Measurements from ENCODE around the gene NFKBIL1. TPM values are rescaled to one million over a fixed set of nuclear protein-coding genes. Genes with fewer than 3 reads are reported as not detected.
A peak's percentile ranks its signal among the peaks of the same experiment; 100 is the strongest.
"Not testable (repeated sequence)": the region's sequence is repeated elsewhere in the genome, so short reads cannot be mapped to it uniquely, and the experiment has no call there.

Gene NFKBIL1
- total RNA-seq, 1 donor: 9.8 TPM

GRCh38 chr6:31545291-31545690, 2.1 kb upstream of the NFKBIL1 start:
- H3K27me3 ChIP-seq (ENCODE audit: insufficient read depth, low read length): no peaks in the 10 kb centered on the region
- H3K4me1 ChIP-seq (ENCODE audit: insufficient read depth, low read length): peaks cover 45% of the 10 kb centered on the region
- H3K4me3 ChIP-seq (ENCODE audit: low read length): no peak overlapping the region
- H3K9me3 ChIP-seq (ENCODE audit: low read depth, low read length): no peaks in the 10 kb centered on the region

- Histone ChIP-seq H3K27me3 (ENCODE audit: insufficient read depth, low read length) (no peaks in the 10 kb centered on the region), H3K4me1 (ENCODE audit: insufficient read depth, low read length) (peaks cover 48% of the 10 kb centered on the region), H3K4me3 (ENCODE audit: low read length) (peak within 1 kb of the TSS; percentile 36), H3K9me3 (ENCODE audit: low read depth, low read length) (no peaks in the 10 kb centered on the region)
Observed at GRCh38 chr6:31546339-31546957, 960 bp upstream of the NFKBIL1 start, which contains the start of gene ATP6V1G2. ATP6V1G2 (minus strand) TSS chr6:31546608; CDS start chr6:31546559, 49 bp downstream.

- peaks cover 54% of the 10 kb centered on the region for H3K4me1 ChIP-seq (ENCODE audit: insufficient read depth, low read length)
- H3K4me3 ChIP-seq (ENCODE audit: low read length): peak overlapping the region; percentile 36
- no peaks in the 10 kb centered on the region for H3K27me3 ChIP-seq (ENCODE audit: insufficient read depth, low read length)
- H3K9me3 ChIP-seq (ENCODE audit: low read depth, low read length): no peaks in the 10 kb centered on the region
Observed at GRCh38 chr6:31547727-31548543, 527 bp downstream of the NFKBIL1 start.

GRCh38 chr6:31548544-31548873, 1.1 kb downstream of the NFKBIL1 start:
- no peak overlapping the region for H3K4me3 ChIP-seq (ENCODE audit: low read length)
- no peaks in the 10 kb centered on the region for H3K27me3 ChIP-seq (ENCODE audit: insufficient read depth, low read length)
- H3K4me1 ChIP-seq (ENCODE audit: insufficient read depth, low read length): peaks cover 56% of the 10 kb centered on the region
- no peaks in the 10 kb centered on the region for H3K9me3 ChIP-seq (ENCODE audit: low read depth, low read length)

- not testable (repeated sequence) for H3K27me3 ChIP-seq (ENCODE audit: insufficient read depth, low read length); H3K4me3 ChIP-seq (ENCODE audit: low read length); H3K9me3 ChIP-seq (ENCODE audit: low read depth, low read length)
- H3K4me1 ChIP-seq (ENCODE audit: insufficient read depth, low read length): peaks cover 65% of the 10 kb centered on the region
Observed at GRCh38 chr6:31551371-31551770, 4.0 kb downstream of the NFKBIL1 start.

- no peaks in the 10 kb centered on the region for H3K9me3 ChIP-seq (ENCODE audit: low read depth, low read length)
- peaks cover 80% of the 10 kb centered on the region for H3K4me1 ChIP-seq (ENCODE audit: insufficient read depth, low read length)
- no peaks in the 10 kb centered on the region for H3K27me3 ChIP-seq (ENCODE audit: insufficient read depth, low read length)
- H3K4me3 ChIP-seq (ENCODE audit: low read length): no peak overlapping the region
Observed at GRCh38 chr6:31556307-31556706, 8.9 kb downstream of the NFKBIL1 start.

GRCh38 chr6:31557443-31558317, 10.3 kb downstream of the NFKBIL1 start:
- no peak overlapping the region for H3K4me3 ChIP-seq (ENCODE audit: low read length)
- H3K9me3 ChIP-seq (ENCODE audit: low read depth, low read length): no peaks in the 10 kb centered on the region
- no peaks in the 10 kb centered on the region for H3K27me3 ChIP-seq (ENCODE audit: insufficient read depth, low read length)
- peaks cover 81% of the 10 kb centered on the region for H3K4me1 ChIP-seq (ENCODE audit: insufficient read depth, low read length)

GRCh38 chr6:31558318-31558625, 10.9 kb downstream of the NFKBIL1 start:
- Histone ChIP-seq H3K4me3 (ENCODE audit: low read length) (no peak overlapping the region), H3K27me3 (ENCODE audit: insufficient read depth, low read length) (no peaks in the 10 kb centered on the region), H3K4me1 (ENCODE audit: insufficient read depth, low read length) (peaks cover 81% of the 10 kb centered on the region), H3K9me3 (ENCODE audit: low read depth, low read length) (no peaks in the 10 kb centered on the region)

- Histone ChIP-seq H3K4me1 (ENCODE audit: insufficient read depth, low read length) (peaks cover 83% of the 10 kb centered on the region), H3K9me3 (ENCODE audit: low read depth, low read length) (no peaks in the 10 kb centered on the region), H3K4me3 (ENCODE audit: low read length) (no peak overlapping the region), H3K27me3 (ENCODE audit: insufficient read depth, low read length) (no peaks in the 10 kb centered on the region)
Observed at GRCh38 chr6:31558631-31559500, 11.5 kb downstream of the NFKBIL1 start.

GRCh38 chr6:31559606-31559957, 12.2 kb downstream of the NFKBIL1 start:
- Histone ChIP-seq H3K4me1 (ENCODE audit: insufficient read depth, low read length) (peaks cover 85% of the 10 kb centered on the region), H3K4me3 (ENCODE audit: low read length) (peak overlapping the region; percentile 3), H3K27me3 (ENCODE audit: insufficient read depth, low read length) (no peaks in the 10 kb centered on the region), H3K9me3 (ENCODE audit: low read depth, low read length) (no peaks in the 10 kb centered on the region)

- peaks cover 85% of the 10 kb centered on the region for H3K4me1 ChIP-seq (ENCODE audit: insufficient read depth, low read length)
- peak overlapping the region; percentile 3 for H3K4me3 ChIP-seq (ENCODE audit: low read length)
- H3K27me3 ChIP-seq (ENCODE audit: insufficient read depth, low read length): no peaks in the 10 kb centered on the region
- H3K9me3 ChIP-seq (ENCODE audit: low read depth, low read length): no peaks in the 10 kb centered on the region
Observed at GRCh38 chr6:31559958-31560696, 12.7 kb downstream of the NFKBIL1 start.

- H3K27me3 ChIP-seq (ENCODE audit: insufficient read depth, low read length): no peaks in the 10 kb centered on the region
- H3K4me1 ChIP-seq (ENCODE audit: insufficient read depth, low read length): peaks cover 85% of the 10 kb centered on the region
- no peaks in the 10 kb centered on the region for H3K9me3 ChIP-seq (ENCODE audit: low read depth, low read length)
- H3K4me3 ChIP-seq (ENCODE audit: low read length): no peak overlapping the region
Observed at GRCh38 chr6:31560697-31561058, 13.3 kb downstream of the NFKBIL1 start.

GRCh38 chr6:31567531-31568370, 20.3 kb downstream of the NFKBIL1 start:
- H3K4me3 ChIP-seq (ENCODE audit: low read length): no peak overlapping the region
- no peaks in the 10 kb centered on the region for H3K9me3 ChIP-seq (ENCODE audit: low read depth, low read length)
- peaks cover 72% of the 10 kb centered on the region for H3K4me1 ChIP-seq (ENCODE audit: insufficient read depth, low read length)
- no peaks in the 10 kb centered on the region for H3K27me3 ChIP-seq (ENCODE audit: insufficient read depth, low read length)
